NCI-H1105 (cell line): ENCODE data around the gene SLC22A31.

Experiments
- DNase-seq: peaks from one replicate; lab custom pipeline; 2025; lab: John Stamatoyannopoulos, UW

SLC22A31 gene

DNA sequence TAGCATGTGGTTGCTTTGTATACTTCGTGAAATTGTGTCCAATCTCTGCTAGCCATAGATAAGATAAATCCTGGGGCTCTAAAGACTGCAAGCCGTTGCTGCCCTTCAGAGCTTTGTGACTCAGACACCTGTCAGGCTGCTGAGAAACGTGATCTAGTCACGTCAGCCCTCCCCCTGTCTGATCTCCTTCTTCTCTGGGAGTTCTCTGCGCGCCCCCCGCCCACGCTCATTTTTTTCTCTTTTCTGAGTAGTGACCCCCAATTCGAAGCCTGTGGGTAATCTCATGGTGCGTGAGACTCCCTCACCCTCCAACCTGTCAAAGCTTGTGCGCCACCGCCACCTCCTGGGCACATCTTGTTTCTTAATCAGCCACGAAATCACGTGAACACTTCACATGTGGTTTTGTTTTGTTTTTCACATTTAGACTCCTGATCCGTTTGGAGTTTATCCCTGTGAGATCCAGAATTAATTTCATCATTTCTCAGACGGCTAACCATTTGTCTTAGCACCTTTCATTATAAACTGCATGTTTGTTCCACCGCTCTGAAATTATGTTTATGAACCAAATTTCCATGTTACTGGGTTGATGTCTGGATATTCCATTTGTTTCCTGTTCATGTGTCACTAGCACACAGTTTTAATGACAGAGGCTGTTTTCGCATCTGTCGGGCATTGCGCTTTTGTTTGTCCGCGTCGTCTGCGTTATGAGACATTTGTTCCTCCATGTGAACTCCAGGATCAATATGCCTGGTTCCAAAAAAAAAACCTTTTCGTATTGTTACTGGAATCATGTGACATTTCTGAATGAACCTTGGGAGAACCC lies 16.2 kb upstream of the SLC22A31 start:
- peak; percentile 32 for DNase-seq

DNA sequence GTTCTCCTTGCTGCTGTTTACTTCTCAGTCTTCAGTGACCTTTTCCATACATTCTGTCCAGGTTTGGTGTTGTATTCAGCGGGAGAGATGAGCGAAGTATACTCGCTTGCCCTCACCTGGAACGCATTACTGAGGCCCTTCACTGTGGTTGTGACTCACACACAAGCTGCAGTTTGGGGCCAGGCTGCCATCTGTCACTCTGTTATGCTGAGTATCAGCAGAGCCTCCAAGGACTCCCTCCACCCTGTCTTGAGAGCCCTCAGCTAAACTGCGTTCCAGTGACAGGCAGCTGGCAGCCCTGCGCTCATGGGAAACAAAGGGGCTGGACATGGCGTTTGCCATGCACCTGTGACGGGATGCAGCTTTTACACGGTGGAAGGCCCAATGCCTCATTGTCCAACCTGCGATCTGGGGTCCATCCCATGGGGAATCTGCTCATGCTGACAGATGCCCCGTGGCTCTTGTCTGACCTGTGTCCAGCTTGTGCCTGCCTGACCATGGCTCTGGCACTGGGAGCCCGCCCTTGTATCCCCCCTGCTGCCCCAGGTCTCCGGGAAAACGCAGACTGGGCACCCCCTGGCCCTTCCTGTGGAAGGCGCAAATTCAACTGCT lies 10.7 kb upstream of the SLC22A31 start:
- no peak for DNase-seq

DNA sequence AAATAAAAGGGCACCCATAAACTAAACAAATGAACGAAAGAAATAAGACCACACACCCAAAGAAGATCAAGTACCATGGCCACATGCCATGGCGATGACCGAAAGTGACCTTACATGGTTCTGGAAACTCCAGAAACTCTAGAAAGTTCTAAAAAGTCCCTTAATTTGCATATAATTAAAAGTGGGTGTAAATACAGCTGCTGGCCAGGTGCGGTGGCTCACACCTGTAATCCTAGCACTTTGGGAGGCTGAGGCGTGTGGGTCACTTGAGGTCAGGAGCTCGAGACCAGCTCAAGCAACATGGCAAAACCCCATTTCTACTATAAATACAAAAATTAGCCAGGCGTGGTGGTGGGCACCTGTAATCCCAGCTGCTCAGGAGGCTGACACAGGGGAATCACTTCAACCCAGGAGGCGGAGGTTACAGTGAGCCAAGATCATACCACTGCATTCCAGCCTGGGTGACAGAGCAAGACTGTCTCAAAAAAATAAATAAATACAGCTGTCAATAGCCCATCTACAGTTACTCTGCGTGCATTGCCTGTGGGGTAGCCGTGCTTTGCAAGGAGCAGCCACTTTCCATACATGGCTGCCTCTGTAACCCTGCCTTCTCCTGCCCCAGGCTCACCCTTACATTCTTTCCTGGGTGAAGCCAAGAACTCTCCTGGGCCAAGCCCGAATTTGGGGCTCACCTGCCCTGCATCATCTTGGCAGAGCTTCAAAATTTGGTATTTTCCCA lies 10.0 kb upstream of the SLC22A31 start:
- DNase-seq, result no peak

DNA sequence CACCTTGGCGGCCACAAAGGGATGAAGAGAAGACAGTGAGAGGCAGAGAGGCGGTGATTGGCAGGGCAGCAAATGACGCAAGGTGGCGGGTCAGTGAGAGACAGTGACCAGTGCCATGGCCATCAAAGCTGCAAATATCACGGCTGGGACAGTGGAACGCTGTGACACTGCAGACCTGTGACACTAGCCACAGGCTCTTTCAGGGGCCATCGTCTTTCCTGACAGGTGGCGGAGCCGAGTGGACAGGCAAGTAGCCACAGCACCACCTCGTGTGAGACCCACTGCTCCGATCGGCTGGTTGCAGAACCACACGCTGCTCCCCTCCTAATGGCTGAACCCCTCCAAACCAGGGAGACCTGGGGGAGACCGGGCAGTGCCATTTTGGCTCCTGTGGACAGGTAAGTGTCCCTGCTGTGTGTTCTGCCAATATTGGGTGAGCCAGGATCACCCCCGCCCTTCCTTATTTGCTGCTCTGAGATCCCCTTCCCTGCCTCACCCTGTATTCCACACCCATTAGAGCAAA lies 9.2 kb upstream of the SLC22A31 start:
- DNase-seq, result no peak

- no peak for DNase-seq
Measured at GRCh38 chr16:89207993-89208392, 7.7 kb upstream of the SLC22A31 start.

- DNase-seq, result no peak
Measured at GRCh38 chr16:89202422-89203215, 2.3 kb upstream of the SLC22A31 start.

DNA sequence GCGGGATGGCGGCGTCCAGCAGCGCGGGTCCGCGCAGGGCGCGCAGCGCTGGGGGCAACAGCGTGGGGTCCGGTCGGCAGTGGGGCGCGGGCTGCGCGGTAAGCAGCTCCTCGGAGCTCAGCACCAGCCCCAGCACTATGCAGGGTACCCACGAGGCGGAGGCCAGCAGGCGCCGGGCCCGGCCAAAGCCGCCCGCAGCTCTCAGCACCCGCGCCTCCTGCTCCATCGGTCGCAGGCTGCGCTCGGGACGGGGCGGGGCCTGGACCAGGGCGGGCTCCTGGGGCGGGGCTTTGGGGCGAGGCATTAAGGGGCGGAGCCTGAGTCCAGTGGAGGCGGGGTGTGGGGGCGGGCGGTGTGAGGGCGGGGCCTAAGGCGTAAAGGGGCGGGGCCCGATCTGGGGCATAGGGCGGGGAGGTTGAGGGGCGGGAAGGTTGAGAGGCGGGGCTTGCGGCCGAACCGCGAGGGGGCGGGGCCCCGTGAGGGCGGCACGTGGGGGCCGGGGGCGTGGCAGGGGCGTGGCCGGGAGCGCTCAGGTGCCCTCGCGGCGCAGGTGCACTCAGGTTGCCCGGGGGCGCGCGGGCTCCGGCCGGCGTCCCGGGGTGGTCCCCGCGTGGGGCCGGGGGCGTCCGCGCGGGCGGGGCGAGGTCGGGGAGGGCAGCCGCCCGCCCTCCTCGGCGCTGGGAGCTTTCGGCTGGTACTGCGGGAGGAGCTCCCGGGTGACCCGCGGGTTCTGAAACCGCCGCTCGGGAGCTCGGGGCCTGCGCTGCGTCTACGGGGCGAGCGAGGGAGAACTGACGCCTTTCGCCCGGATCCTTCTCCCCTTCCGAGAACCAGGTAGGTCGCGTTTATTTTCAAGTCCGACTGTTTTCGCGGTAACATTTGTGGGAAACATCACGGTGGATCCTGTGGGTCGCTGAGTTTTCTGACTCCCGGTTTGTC lies 1.4 kb upstream of the SLC22A31 start:
- peak; percentile 64 for DNase-seq

DNA sequence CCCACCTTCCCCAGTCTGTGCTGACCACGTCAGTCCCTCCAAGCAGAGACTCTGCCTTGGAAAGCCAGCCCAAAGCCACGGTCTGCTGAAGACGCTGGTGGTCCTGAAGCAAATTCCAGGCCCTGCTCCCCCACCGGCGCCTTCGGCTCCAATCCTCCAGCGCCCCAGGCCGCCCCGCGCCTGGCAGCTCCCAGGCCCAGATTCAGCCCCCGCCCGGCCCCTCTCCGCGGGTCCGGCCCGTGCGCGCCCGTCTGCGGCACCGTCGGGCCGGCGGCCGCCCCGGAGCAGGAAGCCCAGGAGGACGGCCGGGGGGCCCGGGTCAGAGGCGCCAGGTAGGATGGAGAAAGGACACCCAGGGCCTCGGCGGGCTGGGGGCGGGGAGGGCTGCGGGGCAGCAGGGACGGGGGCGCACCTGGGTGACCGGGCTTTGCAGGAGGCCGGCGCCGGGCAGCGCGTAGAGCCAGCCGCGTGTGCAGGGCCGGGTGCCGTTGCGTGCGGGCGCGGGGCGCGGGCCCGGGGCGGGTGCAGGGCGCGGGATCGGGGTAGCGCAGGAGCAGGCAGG lies 594 bp upstream of the SLC22A31 start:
- no peak for DNase-seq

- no peak for DNase-seq
Measured at GRCh38 chr16:89199241-89200123, 855 bp downstream of the SLC22A31 start.

GRCh38 chr16:89198417-89199240 lies 1.7 kb downstream of the SLC22A31 start:
- DNase-seq, result no peak

- no peak for DNase-seq
Measured at GRCh38 chr16:89197633-89198416, 2.5 kb downstream of the SLC22A31 start.

DNA sequence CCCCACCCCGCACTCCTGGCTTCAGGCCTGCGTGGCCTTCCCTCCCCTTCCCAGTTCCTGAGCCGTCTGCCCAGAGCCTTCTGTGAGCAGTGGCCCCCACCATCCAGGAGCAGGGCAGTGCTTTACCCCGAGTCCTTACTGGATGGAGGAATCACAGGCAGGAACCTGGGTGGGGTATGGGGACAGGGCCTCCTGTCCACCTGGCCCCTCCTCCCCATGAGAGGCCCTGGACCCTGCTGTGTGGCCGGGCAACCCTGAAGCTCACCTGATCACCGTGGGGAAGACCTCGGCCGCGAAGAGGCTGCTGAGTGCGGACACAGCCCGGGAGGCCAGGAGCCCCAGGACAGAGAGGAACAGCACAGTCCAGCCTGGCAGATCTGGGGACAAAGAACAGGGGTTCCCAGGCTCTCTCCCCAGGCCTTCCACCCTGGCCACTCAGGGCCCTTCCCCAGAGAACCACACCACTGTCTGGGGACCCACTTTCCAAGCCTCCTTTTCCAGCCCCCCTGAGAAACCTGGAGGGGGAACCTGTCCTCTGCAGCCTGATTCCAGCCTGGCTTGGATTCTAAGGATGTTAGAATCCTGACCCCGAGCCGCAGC lies 3.2 kb downstream of the SLC22A31 start:
- DNase-seq, result no peak

GRCh38 chr16:89195521-89196171 lies 4.7 kb downstream of the SLC22A31 start:
- no peak for DNase-seq

- no peak for DNase-seq
Measured at GRCh38 chr16:89194340-89195311, 5.7 kb downstream of the SLC22A31 start.

- no peak for DNase-seq
Measured at GRCh38 chr16:89193576-89194293, 6.6 kb downstream of the SLC22A31 start.
